Activated CD4-positive, alpha-beta T cell treated with anti-CD3 and anti-CD28 coated beads for 48 hours (primary cell): ENCODE measurements around the gene STK39.
A peak's percentile ranks its signal among the peaks of the same experiment; 100 is the strongest.

Experiments
- DNase-seq: peaks from one replicate; pipeline ENCODE4 v3.0.0-alpha.2; 2020

Gene STK39

DNA sequence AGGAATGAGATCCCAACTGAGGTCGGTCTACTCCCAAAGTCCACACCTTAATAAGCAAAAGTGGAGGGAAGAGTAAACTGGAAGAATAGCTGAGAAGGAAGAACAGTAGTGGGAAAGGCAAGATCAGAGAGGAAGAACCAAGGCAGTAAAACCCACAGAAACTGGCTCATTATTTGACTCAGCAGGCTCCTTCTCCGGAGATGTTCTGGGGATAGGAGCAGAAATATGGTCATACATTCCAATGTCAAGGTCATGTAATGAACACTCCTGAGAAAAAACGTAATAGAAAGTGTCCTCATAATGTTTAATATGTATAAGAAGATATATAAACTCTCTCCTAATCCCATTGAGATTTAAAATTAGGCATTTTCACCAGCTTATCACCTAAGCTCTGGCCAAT, 39.5 kb downstream of the STK39 start:
- DNase-seq, result no peak

DNA sequence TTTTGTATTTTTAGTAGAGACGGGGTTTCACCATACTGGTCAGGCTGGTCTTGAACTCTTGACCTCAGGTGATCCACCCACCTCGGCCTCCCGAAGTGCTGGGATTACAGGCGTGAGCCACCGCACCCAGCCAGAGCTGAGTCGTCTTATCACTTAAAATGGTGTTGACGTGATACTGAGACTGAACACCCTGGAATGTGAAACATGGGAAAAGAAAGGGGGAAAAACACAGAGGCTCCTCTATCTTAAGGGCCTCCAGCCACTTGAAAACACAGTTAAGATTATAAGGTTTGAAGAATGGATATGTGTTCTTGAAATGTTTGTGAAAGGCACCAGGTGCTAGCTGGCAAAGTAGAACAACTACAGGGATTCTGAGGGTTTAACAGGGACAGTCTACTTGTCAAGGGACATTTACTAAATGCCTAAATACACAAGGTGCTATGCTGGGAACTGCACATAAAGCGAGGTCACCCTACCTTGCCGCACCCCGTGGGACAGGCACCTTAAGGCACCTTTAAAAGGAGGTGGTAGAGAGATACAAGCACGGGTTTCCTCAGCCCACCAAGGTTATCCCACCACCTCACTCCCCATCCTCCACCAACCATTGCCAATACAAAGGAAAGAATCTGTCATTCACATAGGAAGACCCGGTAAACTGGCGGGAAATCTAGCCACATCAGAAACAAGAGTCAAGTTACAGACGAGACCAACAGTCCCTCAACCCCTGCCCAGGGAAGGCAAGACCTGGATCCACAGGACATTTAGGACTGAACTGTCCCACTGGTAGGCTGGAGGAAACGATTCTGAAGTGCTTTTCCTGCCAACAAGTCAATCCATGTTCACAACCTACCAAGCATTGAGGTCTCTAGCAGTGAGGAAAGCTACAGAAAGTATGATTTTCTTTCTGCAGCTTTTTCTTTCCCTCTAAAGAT, 43.4 kb downstream of the STK39 start:
- DNase-seq, result no peak

DNA sequence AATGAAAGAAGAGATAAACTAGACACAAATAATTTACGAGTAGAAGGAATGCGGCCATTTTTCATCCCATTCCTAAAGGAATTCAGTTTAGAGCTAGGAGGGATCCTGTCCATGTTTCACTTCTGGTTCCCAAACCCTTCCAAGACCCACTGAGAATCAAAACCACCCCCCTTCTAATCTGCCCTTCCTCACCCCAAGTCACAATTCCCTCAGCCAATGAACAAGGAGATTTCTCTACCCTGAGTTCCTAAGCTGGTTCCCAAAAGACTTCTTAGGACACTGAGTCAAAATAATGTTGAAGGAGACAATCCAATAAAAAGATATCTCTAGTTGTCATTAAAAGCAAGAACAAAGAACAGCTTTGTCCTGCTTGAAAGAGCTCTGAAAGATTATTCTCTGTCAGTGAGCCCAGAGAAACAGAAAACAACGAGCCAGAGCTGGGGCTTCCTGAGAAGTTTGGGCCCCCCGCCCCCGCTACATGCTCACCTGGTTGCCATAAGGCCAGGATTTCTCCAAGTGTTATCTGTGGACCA, 45.7 kb downstream of the STK39 start:
- DNase-seq, result no peak

DNA sequence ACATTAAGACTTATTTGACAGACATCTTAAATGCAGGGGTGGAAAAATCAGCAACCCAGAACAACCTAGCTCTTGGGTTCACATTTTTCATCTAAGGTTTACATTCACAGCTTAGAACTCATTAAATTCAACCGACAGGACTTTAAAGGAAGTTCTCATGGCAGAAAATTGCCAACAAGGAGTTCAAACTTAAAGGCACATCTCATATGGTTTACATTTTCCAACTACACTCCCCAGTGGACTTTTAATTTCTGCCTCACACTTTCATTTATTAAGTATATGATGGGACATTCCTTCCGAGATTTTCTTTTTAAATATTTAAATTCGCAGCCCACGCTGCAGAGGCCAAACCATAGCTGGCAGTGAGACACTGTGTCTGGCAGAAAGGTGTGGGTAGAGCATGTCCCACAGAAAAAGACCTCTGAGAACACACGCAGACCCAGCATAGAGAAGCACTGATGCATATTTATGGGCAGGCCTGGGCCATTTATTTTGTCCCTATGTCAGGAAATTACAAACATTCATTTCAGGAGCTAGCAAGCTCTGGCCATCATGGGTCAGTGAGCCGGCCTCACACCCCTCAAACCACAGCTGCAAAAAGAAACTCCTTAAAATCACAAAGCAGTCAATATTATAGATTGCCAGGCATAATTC, 46.3 kb downstream of the STK39 start:
- DNase-seq, result no peak

DNA sequence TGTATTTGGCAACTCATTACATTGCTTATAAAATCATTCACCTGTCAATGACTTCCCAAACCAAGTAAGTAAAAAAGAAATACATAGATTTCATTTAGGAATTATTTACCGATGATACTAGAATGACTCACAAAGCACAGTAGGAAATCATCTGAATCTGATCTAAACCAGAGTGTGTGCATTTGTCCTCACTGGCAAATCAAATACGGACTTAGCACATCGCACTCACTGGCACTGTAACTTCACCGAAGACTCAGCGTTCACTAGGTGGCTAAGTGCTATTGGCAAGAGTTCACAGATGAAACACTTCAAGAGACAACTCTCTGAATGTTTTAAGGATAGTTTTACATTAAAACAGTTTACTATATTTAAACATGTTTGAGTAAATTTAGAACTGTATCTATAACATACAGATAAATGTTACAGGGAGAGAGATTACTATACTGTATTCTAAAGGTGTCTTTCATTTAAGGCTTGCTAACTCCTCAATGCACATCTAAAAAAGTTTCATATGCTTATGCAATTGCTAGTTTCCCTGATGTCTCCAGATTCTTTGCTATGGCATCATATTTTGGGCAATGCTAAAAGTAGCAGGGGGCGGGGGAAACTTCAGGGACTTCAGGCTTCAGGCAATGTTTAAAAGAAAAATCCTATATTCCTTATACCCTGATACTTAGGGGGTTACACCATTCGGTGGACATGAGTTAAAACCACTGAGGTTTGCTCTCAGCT, 48.8 kb downstream of the STK39 start:
- no peak for DNase-seq

DNA sequence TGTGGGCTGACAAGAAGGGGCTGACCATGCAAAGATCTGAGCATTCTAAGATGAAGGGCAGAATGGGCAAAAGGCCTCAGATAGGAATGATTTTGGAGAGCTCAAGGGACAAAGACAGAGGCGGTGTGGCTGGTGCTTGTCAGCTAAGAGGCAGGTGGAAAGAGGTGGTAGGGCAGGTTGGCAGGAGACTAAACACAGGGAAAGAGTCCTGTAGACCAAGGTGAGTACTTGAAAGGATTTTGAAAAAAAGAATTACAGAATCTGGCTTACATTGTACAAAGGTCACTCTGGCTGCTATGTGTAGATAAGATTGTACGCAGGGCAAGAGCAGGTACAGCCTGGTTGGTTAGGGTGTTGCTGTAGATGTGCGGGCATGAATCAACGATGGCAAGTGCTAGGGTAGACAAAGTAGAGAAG, 50.6 kb downstream of the STK39 start:
- no peak for DNase-seq

DNA sequence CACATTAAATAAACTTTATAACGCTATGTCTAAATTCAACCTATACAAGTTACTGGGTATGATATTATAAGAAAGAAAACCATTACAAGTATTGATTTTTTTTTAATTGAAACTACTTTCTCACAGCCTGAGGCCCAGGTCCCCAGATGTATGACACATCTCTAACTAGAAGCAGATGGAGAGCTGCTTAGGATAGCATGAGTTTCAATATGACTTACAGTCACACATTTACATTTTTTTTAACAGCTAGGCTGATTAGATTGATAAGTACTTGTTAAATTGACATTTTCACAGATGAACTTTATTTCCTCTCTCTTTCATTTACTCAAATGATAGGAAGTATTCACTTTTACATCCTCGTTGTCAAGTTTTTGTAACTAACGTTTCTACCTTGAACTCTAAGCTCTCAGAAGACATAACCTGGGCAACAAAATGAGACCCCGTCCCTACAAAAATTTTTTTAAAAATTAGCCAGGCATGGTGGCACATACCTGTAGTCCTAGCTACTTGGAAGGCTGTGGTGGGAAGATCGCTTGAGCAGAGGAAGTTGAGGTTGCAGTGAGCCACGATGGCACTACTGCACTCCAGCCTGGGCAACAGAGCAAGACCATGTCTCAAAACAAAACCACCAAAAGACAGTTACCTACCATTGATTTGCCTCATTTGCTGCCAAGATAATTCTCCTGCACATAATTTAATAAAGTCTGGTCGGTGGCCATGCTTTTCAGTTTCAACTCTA, 52.4 kb downstream of the STK39 start:
- peak; percentile 60 for DNase-seq

DNA sequence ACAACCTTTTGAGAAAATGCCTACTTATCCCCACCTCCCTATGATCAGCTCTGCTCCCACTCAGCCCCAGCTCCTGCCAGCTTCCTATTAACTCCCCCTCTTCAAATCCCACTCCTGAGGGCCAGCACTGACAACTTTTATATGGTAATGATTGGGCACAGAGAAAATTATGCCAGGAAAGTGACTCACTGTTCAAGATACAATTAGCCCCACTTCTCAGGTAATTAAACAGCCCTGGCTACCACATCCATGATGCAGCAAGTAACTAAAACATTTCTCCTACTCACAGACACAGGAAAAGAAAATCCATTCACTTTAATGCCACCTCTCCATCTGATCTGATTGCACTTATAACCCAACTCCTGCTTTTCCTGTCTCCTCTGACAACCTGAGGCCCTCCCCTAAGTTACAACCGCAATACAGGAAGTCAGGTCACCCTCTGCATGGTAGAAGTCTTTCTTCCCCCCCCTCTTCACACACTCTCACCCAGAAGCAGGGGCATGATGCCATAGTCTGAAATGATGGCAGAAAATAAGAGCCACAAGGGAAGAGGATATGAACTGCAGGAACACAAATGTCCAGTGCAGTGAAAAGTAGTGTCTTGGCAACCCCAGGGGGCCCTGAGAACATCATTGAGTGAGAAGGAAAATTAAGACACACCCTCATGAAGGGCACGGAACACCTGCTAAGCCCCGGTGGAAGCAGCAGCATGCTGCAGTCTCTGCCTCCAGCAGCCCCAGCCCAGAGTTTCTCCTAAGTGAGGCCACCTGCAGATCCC, 54.4 kb downstream of the STK39 start:
- peak; percentile 24 for DNase-seq

DNA sequence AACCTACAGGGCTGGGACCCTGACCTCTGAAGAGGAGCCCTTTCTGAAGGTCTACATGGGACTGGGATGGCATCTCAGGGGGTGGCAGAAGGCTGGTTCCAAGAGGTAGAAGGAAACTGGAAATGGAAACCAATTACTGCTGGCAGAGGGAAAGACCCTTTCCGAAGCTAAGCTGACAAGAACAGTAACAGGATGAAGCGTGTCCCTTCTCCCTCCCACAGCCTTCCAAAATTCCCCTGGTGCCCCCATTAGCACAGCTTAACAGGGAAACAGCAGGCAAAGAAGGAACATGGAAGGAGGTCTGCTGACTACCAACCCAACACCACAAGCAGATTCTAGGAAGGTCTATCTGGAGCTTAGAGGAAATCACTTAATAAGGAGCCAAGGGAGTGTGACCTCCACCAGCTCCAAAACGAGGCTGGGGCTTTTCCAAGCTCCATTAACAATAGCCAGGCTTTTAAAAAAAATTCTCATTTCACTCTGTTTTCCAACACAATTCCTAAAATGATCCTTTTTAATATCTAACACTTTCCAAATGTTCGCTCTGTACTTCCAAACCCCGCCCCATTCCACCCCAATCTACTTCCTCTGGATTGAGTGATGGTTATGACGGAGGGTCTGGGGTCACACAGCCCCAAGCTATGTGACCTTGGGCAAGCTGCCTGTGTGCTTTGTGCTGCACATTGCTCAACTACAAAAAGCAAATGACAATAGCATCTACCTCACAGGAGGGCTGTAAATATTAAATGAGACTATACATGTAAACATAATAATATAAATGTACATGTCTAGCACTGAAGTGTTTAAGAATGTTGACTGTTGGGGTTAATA, 55.2 kb downstream of the STK39 start:
- DNase-seq, result no peak

DNA sequence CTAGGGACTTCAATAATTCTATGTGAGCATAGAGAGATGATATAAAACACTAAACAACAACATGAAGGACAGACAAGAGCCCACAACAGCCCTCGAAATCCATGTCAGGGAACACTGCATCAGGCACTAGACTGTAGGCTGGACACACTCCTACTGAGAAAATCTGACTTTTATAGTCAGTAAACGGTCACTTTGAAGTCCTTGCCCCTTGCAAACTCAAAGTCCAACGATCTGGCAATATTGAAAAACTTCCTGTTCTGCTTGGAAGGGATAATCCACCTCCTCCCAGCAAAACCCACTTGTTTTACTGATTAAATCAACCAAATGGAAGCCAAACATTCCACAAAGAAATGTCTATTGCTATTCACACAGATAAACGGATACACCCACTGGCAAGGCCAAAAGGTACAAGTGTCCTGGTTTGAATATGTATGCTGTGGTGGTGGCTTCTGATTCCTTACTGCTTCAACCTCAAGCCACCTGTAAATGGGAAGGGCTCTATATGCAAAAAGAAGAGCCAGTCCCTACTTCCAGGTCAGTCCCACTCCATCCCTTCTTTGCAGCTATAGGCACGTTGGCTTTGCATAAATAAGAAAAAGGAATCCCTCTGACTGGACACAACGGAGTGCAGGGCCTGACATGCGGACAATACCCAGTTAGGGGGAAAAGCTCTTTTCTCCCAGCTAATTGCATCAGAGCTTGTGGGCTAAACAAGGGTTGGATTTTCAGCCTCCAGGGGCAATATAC, 56.6 kb downstream of the STK39 start:
- DNase-seq, result no peak

DNA sequence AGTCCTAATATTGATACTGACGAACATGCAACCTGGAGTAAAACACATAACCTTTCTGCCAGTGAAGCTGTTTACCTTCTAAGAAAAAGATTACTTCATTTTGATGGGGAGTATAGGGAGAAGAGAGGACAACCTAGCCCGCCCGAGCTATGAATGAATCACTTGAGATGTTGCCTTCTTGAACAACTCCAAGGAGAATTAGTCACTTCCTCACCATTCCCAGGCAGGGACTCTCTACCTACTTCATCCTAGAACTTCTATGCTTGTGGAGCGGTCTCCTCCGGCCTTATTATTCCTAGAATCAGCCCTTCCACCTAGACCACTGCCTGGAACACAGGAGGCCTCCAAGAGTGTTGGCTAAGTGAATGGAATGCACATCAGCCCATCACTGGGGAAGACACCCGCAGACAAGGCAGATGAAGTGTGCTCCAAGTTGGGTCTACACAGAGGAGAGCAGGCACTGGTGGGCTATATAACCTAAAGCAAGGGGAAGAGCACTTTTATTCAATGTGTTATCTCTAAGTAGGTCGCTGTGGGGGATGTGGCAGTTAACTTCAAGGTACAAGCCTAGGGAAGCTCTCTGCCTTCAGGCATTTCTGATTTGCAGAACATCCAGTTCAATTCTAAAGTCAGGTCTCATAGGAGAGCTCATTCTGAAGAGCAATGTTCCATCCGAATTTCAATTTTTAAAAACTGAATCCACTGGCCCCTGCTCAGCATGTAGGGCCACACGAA, 57.4 kb downstream of the STK39 start:
- no peak for DNase-seq

DNA sequence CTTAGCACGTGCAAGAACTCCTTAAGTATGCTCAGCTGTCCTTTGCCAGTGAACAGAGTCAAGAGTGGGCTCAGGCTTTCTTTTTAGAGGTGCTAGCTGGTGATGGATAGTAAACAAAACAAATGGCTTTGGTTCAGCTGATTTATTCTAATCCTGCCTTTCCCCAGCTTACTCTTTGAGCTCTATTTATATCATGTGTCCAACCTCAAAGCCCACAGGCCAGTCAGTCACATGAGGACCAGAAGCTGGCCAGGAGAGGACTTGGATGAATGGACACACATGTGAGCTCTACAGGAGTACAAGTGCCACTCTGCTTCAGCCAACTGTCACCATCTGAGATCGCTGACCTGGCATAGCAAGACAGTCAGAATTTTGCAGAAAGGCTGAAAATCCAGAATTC, 59.4 kb downstream of the STK39 start:
- no peak for DNase-seq

DNA sequence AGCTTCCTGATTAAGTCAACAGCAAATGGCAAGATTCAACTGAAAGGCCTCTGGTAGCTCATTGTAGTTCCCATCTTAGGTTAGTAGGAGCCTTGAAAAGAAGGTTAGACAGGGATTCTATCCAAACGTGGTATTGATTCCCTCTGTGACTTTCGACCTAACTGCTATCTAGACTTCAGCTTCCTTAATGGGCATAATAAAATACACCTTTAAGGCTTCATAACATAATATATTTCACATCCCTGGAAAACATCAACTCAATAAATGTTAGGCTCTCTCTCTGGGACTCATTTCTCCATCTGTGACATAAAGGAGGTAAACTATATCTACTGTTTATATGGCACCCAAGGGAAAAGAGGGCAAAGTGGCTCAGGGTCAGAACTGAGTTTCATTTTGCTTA, 60.9 kb downstream of the STK39 start:
- DNase-seq, result no peak

DNA sequence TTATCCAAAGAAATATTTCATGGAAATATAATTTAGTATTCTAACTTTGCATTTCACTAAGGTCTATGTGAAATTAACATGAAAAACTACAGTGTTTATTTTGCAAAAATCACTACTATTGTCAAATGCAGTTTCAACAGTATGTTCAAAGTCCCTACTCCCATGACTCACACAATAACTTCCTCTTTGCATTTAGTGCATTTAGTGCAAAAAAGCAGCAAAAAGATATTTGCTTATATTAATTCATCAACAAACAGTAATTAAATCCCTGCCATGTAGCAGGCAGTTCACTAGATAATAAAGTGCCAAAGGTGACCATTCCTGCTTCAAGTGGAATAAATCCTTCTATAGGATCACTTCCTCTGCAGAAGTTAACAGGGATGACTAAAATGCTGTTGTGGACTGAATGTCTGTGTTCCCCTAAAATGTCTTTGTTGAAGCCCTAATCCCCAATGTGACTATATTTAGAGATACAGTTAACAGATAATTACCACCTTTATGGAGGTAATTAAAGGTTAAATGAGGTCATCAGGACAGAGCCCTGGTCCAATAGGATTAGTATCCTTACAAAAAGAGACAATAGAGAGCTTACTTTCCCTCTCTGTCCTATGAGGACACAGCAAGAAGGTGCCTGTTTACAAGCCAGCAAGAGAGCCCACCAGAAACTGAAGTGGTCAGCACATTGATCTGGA, 61.7 kb downstream of the STK39 start:
- DNase-seq, result no peak

DNA sequence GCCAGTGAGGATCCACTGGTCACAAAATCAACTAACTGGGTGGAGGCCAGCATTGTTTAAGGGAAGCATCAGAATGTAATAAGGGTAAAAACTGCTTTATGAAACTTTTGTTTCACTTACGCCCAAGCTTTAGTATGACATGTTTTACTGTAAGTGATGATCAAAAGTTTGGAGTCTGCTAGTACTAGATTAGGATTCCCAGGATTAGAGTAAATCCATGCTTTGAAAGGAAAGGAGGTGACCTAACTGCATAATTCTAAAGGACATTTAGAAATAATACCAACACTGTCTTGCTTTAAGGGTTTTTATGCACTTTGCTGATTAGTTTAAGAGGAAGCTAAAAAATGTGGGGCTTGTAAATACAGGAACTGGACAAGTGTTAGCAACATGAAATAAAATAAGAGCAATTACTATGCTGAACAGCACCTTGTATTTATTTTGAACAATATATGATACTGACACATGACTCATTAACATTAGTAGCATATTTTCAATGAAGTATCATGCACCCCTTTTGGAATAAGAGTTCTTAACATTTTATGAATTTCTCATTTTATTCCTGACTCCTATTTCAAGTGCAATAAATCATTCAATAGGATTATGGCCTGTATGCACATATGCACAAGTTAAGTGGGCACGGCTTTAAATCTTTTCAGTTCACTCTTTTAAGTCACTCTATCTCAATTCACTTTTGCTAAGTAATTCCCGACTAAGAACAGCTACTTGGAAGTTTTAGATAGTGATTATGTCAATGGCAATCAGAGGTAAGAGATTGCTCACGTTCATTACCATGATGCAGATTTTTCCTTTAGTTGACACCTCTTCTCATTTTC, 62.5 kb downstream of the STK39 start:
- no peak for DNase-seq

DNA sequence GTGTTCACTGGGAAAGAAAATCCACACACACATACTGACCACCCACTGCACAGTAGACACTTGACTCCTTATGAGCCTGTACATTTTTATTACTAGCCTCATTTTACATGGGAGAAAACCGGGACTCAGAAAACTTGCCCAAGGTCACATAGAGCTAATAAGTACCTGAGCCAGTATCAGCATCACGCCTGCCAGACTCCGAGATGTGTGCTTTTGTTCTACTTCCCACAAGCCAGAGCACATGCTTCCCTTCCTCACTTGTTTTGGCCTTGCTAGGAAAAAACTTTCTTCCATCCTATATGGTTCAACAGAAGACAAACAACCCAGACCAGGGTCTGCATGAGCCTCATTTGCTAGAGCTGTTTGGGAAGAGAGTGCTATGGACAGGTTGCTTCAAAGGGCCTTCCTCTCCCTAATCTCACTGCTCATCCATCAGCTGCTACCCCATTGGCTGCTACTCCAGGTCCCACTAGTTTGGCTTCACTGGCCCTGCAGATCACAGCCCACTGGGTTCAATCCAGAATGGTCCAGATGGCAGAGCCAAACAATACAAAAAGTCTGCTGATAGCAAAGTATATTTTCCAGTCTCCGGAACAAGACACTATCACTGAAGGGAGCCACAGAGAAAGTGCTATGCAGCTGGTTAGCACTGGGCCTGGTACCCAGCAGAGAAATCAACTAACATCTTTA, 63.9 kb downstream of the STK39 start:
- DNase-seq, result no peak

DNA sequence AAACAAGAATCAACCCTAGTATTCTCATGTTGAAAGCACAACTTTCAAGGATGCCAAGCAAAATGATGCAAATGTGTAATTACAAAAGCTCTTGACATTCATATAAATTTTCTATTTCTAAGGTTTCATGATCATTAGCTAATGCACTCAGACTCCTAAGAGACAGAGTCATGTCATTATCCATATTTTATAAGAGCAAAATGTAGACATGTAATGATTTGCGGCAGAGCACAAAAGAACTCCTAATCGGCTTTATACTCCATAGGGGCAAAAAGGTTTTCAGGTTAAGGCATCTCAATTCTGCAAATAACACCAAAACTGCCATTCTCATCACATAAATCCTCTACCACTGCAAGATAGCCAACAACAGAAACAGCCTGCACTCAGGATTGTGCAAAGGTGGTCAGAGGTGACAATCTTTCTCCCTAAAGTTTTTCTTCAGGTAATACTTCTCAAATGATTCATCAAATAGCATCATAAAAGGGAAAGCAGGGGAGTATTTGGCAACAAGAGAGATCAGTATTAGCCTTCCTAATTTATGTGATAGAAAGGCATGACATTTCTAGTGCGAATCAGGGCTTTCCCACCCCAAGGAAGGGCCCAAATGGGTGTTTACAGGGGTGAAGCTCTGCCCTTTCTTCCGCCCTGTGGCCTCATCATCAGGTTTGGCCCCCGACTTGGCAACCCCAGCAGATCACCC, 64.7 kb downstream of the STK39 start:
- no peak for DNase-seq
